PC-9 (cell line): Measurements from ENCODE around the gene FIBCD1. TPM values are rescaled to one million over a fixed set of nuclear protein-coding genes. Genes with fewer than 3 reads are reported as not detected.

Experiments used
- BruUV-seq: library from RNA; stranded (reverse); fragments of 400-500 nt; replicated peaks from 2 replicates; lab custom pipeline; 2021; lab: Mats Ljungman, UMichigan
- CTCF ChIA-PET: fragments of 300-600 bp; sonication (Branson Sonifier 250); formaldehyde crosslinking; loops from one replicate; lab custom pipeline; 2022; ENCODE audit warnings: antibody characterized with exemption; lab: Charles Lee
- POLR2A ChIA-PET: fragments of 300-600 bp; sonication (Branson Sonifier 250); formaldehyde crosslinking; loops from one replicate; lab custom pipeline; 2022; ENCODE audit warnings: antibody characterized with exemption; ENCODE audit not compliant: unreplicated experiment; lab: Charles Lee
- DNase-seq, 2 experiments: peaks; one replicate each; pipeline versions ENCODE4 v3.0.0 to v3.0.0-alpha.2; 2015 to 2022; ENCODE audit warnings: mixed read lengths in 1 of 2
- H2AFZ ChIP-seq: fragments of 200-600 bp; sonication (generic); 2 replicates; pipeline ENCODE4 v1.8.1; 2017; ENCODE audit warnings: antibody characterized with exemption
- H3F3A ChIP-seq: fragments of 200-600 bp; sonication (generic); 2 replicates; pipeline ENCODE4 v1.8.1; 2017; ENCODE audit warnings: antibody characterized with exemption, mild to moderate bottlenecking, low read depth; ENCODE audit not compliant: insufficient read depth
- H3K27ac ChIP-seq: fragments of 200-600 bp; sonication (generic); 2 replicates; pipeline ENCODE4 v1.6.1; 2016; ENCODE audit warnings: mixed run types
- H3K27me3 ChIP-seq: fragments of 200-600 bp; sonication (generic); 2 replicates; pipeline ENCODE4 v1.6.1; 2016; ENCODE audit warnings: low read depth, mixed run types; ENCODE audit not compliant: insufficient read depth
- H3K36me3 ChIP-seq: fragments of 200-600 bp; sonication (generic); 2 replicates; pipeline ENCODE4 v1.6.1; 2016; ENCODE audit warnings: low read depth, mixed run types
- H3K4me1 ChIP-seq: fragments of 200-600 bp; sonication (generic); replicated peaks from 2 replicates; pipeline ENCODE4 v1.6.1; 2016; ENCODE audit warnings: mixed run types; ENCODE audit not compliant: insufficient read depth
- H3K4me2 ChIP-seq: fragments of 200-600 bp; sonication (generic); 2 replicates; pipeline ENCODE4 v1.6.1; 2017; ENCODE audit warnings: mixed run types
- H3K4me3 ChIP-seq: fragments of 200-600 bp; sonication (generic); 2 replicates; pipeline ENCODE4 v1.6.1; 2016; ENCODE audit warnings: mixed run types
- H3K79me2 ChIP-seq: fragments of 200-600 bp; sonication (generic); 2 replicates; pipeline ENCODE4 v1.6.1; 2017; ENCODE audit warnings: low read depth, mixed run types
- H3K9me2 ChIP-seq: fragments of 200-600 bp; sonication (generic); 2 replicates; pipeline ENCODE4 v1.8.1; 2017; ENCODE audit warnings: mild to moderate bottlenecking; ENCODE audit not compliant: insufficient read depth
- H3K9me3 ChIP-seq: fragments of 200-600 bp; sonication (generic); 2 replicates; pipeline ENCODE4 v1.8.1; 2016; ENCODE audit warnings: low read depth; ENCODE audit not compliant: insufficient read depth
- H4K20me1 ChIP-seq: fragments of 200-600 bp; sonication (generic); 2 replicates; pipeline ENCODE4 v1.8.1; 2017; ENCODE audit not compliant: insufficient read depth
- CTCF ChIP-seq: fragments of 200-600 bp; sonication (generic); conservative IDR thresholded peaks from 2 replicates; pipeline ENCODE4 v1.6.1; 2017; ENCODE audit warnings: mixed run types, antibody characterized with exemption, mild to moderate bottlenecking, moderate library complexity
- EZH2 ChIP-seq: fragments of 200-600 bp; sonication (generic); IDR thresholded peaks from 2 replicates; pipeline ENCODE4 v1.8.0; 2017; ENCODE audit warnings: antibody characterized with exemption, low read depth
- intact Hi-C: fragments of 100-400 bp; cut with micrococcal nuclease; formaldehyde crosslinking; loops from one replicate; pipeline ENCODE4 v1.10.0; 2022; ENCODE audit not compliant: unreplicated experiment
- total RNA-seq: library from RNA; stranded (reverse); gene quantifications from 2 replicates; pipeline ENCODE4 v1.2.3, GENCODE V29; 2021

FIBCD1 gene
- total RNA-seq, 1 experiment from 2014 or later = 2.7 TPM

GRCh38 chr9:130987054-130987453 lies 48.0 kb upstream of the FIBCD1 start:
- TF ChIP-seq EZH2 (no peak), CTCF (no peak)
- Histone ChIP-seq H3K4me2 (no peak overlapping the region), H3K27ac (no peak overlapping the region), H3K79me2 (no peaks in the 10 kb centered on the region), H3K9me2 (no peaks in the 10 kb centered on the region), H3K27me3 (peaks cover 20% of the 10 kb centered on the region), H3K36me3 (no peaks in the 10 kb centered on the region), H3K4me1 (no peaks in the 10 kb centered on the region), H4K20me1 (no peaks in the 10 kb centered on the region), H3K9me3 (no peaks in the 10 kb centered on the region), H2AFZ (no peak overlapping the region), H3F3A (no peaks in the 10 kb centered on the region), H3K4me3 (no peak overlapping the region)
- POLR2A ChIA-PET = no interaction called here
- CTCF ChIA-PET = no interaction called here
- no TSS peak for BruUV-seq
- DNase-seq = no peak
- intact Hi-C loops = no loop called here

GRCh38 chr9:130986356-130986965 lies 47.4 kb upstream of the FIBCD1 start:
- H3K9me2 ChIP-seq = no peaks in the 10 kb centered on the region
- ChIA-PET POLR2A (no interaction called here), CTCF (no interaction called here)
- H3F3A ChIP-seq = no peaks in the 10 kb centered on the region
- no peak overlapping the region for H3K4me2 ChIP-seq
- no peak for DNase-seq
- H2AFZ ChIP-seq = no peak overlapping the region
- H3K9me3 ChIP-seq = no peaks in the 10 kb centered on the region
- H3K36me3 ChIP-seq = no peaks in the 10 kb centered on the region
- no peak overlapping the region for H3K27ac ChIP-seq
- intact Hi-C loops = no loop called here
- H3K79me2 ChIP-seq = no peaks in the 10 kb centered on the region
- no TSS peak for BruUV-seq
- peaks cover 26% of the 10 kb centered on the region for H3K27me3 ChIP-seq
- no peaks in the 10 kb centered on the region for H3K4me1 ChIP-seq
- H3K4me3 ChIP-seq = no peak overlapping the region
- H4K20me1 ChIP-seq = no peaks in the 10 kb centered on the region
- no peak for TF ChIP-seq EZH2
- no peak for TF ChIP-seq CTCF

- no peak for DNase-seq
- Histone ChIP-seq H3K36me3 (no peaks in the 10 kb centered on the region), H3K79me2 (no peaks in the 10 kb centered on the region), H3K4me2 (no peak overlapping the region), H3K27me3 (peaks cover 32% of the 10 kb centered on the region), H2AFZ (no peak overlapping the region), H3K9me2 (no peaks in the 10 kb centered on the region), H3K4me1 (no peaks in the 10 kb centered on the region), H3K27ac (no peak overlapping the region), H4K20me1 (no peaks in the 10 kb centered on the region), H3F3A (no peaks in the 10 kb centered on the region), H3K4me3 (no peak overlapping the region), H3K9me3 (no peaks in the 10 kb centered on the region)
- TF ChIP-seq EZH2 = no peak
- TF ChIP-seq CTCF = no peak
- ChIA-PET CTCF (interaction anchor here (1.3 kb wide), 1 partner anchor 12 kb away, joined by 3 read pairs; no protein-coding TSS in a partner anchor), POLR2A (interaction anchor here (0.5 kb wide), 1 partner anchor 58 kb away, joined by 11 read pairs; no protein-coding TSS in a partner anchor)
- intact Hi-C loops = no loop called here
- BruUV-seq = no TSS peak
These were observed 46.6 kb upstream of the FIBCD1 start for GRCh38 chr9:130985606-130986162.
